Lung (tissue), 12 donors: ENCODE measurements around the gene EPM2A. TPM values are rescaled to one million over a fixed set of nuclear protein-coding genes. Genes with fewer than 3 reads are reported as not detected.

Experiments
- ATAC-seq: fragments of 200-7000 bp; cut with Tn5 transposase; one replicate; pipeline ENCODE4 v1.9.1; 2020; ENCODE audit warnings: moderate number of reproducible peaks; ENCODE audit not compliant: insufficient read depth, low FRiP score
- DNase-seq, 3 donors: peaks; one replicate each; pipeline ENCODE4 v3.0.0-alpha.2; 2013 to 2017
- H3K27ac ChIP-seq, 2 donors: one replicate each; pipeline ENCODE4 v1.5.1; 2013; ENCODE audit warnings: mild to moderate bottlenecking in 2 of 2, moderate library complexity in 2 of 2, control low read depth in 1 of 2, inconsistent platforms in 1 of 2, low read depth in 1 of 2, low read length in 1 of 2
- H3K27me3 ChIP-seq, 3 donors: one replicate each; pipeline ENCODE4 v1.5.1; 2013; ENCODE audit warnings: low read length in 2 of 3; ENCODE audit not compliant: control insufficient read depth in 3 of 3, insufficient read depth in 3 of 3
- H3K36me3 ChIP-seq, 4 donors: one replicate each; pipeline ENCODE4 v1.5.1; 2013; ENCODE audit warnings: low read length in 4 of 4, mild to moderate bottlenecking in 1 of 4, moderate library complexity in 1 of 4; ENCODE audit not compliant: control insufficient read depth in 4 of 4, insufficient read depth in 4 of 4
- H3K4me1 ChIP-seq, 5 donors: one replicate each; pipeline ENCODE4 v1.5.1; 2013; ENCODE audit warnings: low read length in 5 of 5, mild to moderate bottlenecking in 2 of 5, moderate library complexity in 1 of 5; ENCODE audit not compliant: control insufficient read depth in 5 of 5, insufficient read depth in 5 of 5
- H3K4me3 ChIP-seq: one replicate; pipeline ENCODE4 v1.5.1; 2013; ENCODE audit warnings: mild to moderate bottlenecking, control low read depth, moderate library complexity
- H3K9ac ChIP-seq, 2 donors: one replicate each; pipeline ENCODE4 v1.5.1; 2013; ENCODE audit warnings: low read length in 2 of 2, control low read depth in 1 of 2; ENCODE audit not compliant: insufficient read depth in 1 of 2
- H3K9me3 ChIP-seq, 4 donors: one replicate each; pipeline ENCODE4 v1.5.1; 2013; ENCODE audit warnings: low read length in 3 of 4, mild to moderate bottlenecking in 1 of 4, moderate library complexity in 1 of 4; ENCODE audit not compliant: control insufficient read depth in 4 of 4, insufficient read depth in 3 of 4
- WGBS, 2 donors: extraction: QIAGEN DNeasy Blood & Tissue Kit; methylation state at CpG; one replicate each; pipeline ENCODE4 v1.1.7; 2013; 5-methylcytosine and 5-hydroxymethylcytosine counted together
- polyA plus RNA-seq, 2 donors: library from polyadenylated mRNA; stranded (reverse); fragments of 200-250 nt; gene quantifications; one replicate each; pipeline ENCODE4 v1.2.1, GENCODE V29; 2013
- total RNA-seq, 2 donors: library from RNA; depleted of rRNA in 1 of 2; stranded (reverse); fragments of >200 nt in 1 of 2; gene quantifications; one replicate each; pipeline ENCODE4 v1.2.1, GENCODE V29; 2014 to 2021
- TF ChIP-seq, protein P1 (sequence below): IDR thresholded peaks from 2 replicates; pipeline ENCODE4 v1.5.1; 2012; ENCODE audit warnings: mild to moderate bottlenecking; ENCODE audit errors: control extremely low read depth, extremely low read depth
- donor health status: control.
- donor health status: control.
- donor health status: Bipolar disorder and iron deficiency.
- donor health status: healthy.
- donor health status: DM: yes; HTN: yes; CAD: no.

The EPM2A gene
- total and polyA plus RNA-seq, 4 donors: 2.8 to 13.3 (median 5.0) TPM

GRCh38 chr6:145669627-145670034 is 65.7 kb downstream of the EPM2A start:
- TF ChIP-seq, protein P1, sequence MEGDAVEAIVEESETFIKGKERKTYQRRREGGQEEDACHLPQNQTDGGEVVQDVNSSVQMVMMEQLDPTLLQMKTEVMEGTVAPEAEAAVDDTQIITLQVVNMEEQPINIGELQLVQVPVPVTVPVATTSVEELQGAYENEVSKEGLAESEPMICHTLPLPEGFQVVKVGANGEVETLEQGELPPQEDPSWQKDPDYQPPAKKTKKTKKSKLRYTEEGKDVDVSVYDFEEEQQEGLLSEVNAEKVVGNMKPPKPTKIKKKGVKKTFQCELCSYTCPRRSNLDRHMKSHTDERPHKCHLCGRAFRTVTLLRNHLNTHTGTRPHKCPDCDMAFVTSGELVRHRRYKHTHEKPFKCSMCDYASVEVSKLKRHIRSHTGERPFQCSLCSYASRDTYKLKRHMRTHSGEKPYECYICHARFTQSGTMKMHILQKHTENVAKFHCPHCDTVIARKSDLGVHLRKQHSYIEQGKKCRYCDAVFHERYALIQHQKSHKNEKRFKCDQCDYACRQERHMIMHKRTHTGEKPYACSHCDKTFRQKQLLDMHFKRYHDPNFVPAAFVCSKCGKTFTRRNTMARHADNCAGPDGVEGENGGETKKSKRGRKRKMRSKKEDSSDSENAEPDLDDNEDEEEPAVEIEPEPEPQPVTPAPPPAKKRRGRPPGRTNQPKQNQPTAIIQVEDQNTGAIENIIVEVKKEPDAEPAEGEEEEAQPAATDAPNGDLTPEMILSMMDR: no peak
- Histone ChIP-seq H3K4me3 (no peak overlapping the region), H3K9ac (no peak overlapping the region)

DNA sequence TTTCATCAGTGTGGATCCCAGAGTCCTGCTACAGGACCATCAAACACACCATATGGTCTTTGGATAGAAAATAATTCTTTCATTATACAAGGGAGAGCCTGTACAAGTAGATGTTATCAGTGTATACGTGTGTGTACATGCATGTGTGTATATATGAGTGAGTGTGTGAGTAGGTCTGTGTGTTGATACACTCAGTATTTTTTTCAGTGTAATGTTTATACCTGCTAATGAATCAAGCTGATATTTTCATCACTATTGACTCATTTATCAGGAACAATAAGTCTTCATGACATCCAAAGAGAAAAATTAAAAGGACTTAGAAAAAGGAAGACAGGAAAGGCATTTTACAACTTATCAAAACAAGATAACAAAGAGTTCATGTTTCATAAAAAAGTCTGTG is 66.5 kb downstream of the EPM2A start:
- WGBS, 2 donors: 63 to 72% methylated on average over 1 of the region's 1 CpG

More at GRCh38 chr6:145669627-145670034, 65.7 kb downstream of the EPM2A start:
- WGBS, 2 donors: 86 to 89% methylated on average over 2 of the region's 2 CpGs
- H3K36me3 ChIP-seq: peaks cover 0 to 4% (median 0%) of the 10 kb centered on the region in 4 donors
- no peaks in the 10 kb centered on the region for H3K27me3 ChIP-seq
- no peaks in the 10 kb centered on the region for H3K9me3 ChIP-seq
- peaks cover 0 to 3% (median 0%) of the 10 kb centered on the region in 5 donors for H3K4me1 ChIP-seq
- H3K27ac ChIP-seq: no peak overlapping the region
- ATAC-seq (no peak), DNase-seq (no peak)

DNA sequence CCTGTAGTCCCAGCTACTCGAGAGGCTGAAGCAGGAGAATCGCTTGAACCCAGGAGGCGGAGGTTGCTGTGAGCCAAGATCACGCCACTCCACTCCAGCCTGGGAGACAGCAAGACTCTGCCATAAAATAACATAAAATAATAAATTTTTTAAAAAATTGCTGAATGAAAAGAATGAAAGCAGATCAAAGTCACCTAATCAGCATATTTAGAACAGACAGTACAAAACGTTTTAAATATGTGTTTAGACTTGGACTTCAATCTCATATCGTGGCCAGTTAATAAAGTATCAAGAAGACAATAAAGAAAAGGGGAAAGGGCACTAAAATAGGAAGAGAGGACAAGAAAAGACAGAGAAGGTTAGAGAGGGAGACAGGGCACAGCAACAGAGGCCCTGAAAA is 74.6 kb downstream of the EPM2A start:
- Histone ChIP-seq H3K27me3 (no peaks in the 10 kb centered on the region), H3K36me3 (peaks cover 0 to 2% (median 0%) of the 10 kb centered on the region in 4 donors), H3K27ac (no peak overlapping the region), H3K4me3 (no peak overlapping the region), H3K4me1 (no peaks in the 10 kb centered on the region), H3K9ac (no peak overlapping the region), H3K9me3 (no peaks in the 10 kb centered on the region)
- no peak for ATAC-seq
- TF ChIP-seq, protein P1: no peak
- DNase-seq: no peak
- WGBS, 2 donors: 89% methylated on average over 6 of the region's 6 CpGs

More for the DNA sequence above, 66.5 kb downstream of the EPM2A start:
- Histone ChIP-seq H3K27me3 (no peaks in the 10 kb centered on the region), H3K4me3 (no peak overlapping the region), H3K9ac (no peak overlapping the region), H3K4me1 (peaks cover 0 to 3% (median 0%) of the 10 kb centered on the region in 5 donors), H3K9me3 (no peaks in the 10 kb centered on the region), H3K27ac (no peak overlapping the region), H3K36me3 (peaks cover 0 to 3% (median 0%) of the 10 kb centered on the region in 4 donors)
- TF ChIP-seq, protein P1: no peak
- DNase-seq: no peak
- ATAC-seq: no peak

DNA sequence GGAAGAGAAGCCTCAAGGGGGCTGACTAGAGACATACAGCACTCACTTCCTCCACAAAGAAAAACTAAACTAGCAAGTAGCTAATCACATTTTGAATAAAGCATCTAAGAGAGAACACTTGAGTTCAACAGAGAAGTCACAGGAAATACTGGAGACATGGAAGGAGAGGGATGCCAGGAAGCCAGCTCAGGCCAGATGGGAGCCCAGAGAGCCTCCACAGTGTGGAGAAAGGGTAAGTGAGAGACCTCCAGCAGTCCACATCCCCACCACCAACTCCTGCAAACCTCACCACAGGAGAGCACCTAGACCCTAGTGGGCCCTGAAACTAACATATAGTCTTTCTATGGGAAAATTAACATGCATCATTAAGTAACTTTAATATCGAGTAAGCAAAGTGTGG is 79.2 kb downstream of the EPM2A start:
- H3K4me1 ChIP-seq: peaks cover 0 to 3% (median 0%) of the 10 kb centered on the region in 5 donors
- WGBS, 2 donors: 88 to 97% methylated on average over 1 of the region's 1 CpG
- ATAC-seq: no peak

More for the DNA sequence above, 79.2 kb downstream of the EPM2A start:
- H3K27ac ChIP-seq: no peak overlapping the region
- no peak overlapping the region for H3K4me3 ChIP-seq
- no peaks in the 10 kb centered on the region for H3K9me3 ChIP-seq
- DNase-seq: peak in 1 of 3 donors; percentile 9
- no peaks in the 10 kb centered on the region for H3K27me3 ChIP-seq
- TF ChIP-seq, protein P1: no peak
- no peak overlapping the region for H3K9ac ChIP-seq
- peaks cover 0 to 2% (median 0%) of the 10 kb centered on the region in 4 donors for H3K36me3 ChIP-seq
